NCI-H2171 (cell line): ENCODE measurements around the gene DPP6.

Source experiments
- DNase-seq: peaks from one replicate; lab custom pipeline; 2025; lab: John Stamatoyannopoulos, UW

The DPP6 gene

GRCh38 chr7:154338701-154339506, 286.7 kb downstream of the DPP6 start:
- DNase-seq: no peak

GRCh38 chr7:154342971-154343633, 290.9 kb downstream of the DPP6 start:
- no peak for DNase-seq

DNA sequence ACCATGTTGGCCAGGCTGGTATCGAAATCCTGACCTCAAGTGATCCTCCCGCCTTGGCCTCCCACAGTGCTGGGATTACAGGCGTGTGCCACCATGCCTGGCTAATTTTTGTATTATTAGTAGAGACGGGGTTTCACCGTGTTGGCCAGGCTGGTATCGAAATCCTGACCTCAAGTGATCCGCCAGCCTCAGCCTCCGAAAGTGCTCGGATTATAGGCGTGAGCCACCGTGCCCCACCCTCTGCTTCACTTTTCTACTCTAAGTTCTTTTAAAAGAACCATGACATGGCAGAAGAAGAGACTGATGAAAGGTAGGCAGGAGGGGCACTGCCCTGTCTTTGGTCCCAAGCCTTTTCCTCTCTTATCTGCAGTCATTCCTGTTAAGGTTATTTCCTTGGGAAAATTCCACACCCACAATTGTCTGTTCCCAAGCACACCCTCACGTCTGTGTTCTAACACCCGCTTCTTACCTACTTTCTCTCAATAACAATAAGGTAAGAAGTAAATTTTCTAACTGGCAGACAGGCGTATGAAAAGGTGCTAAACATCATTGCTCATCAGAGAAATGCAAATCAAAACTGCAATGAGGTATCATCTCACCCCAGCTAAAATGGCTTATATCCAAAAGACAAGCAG, 291.7 kb downstream of the DPP6 start:
- DNase-seq: no peak

DNA sequence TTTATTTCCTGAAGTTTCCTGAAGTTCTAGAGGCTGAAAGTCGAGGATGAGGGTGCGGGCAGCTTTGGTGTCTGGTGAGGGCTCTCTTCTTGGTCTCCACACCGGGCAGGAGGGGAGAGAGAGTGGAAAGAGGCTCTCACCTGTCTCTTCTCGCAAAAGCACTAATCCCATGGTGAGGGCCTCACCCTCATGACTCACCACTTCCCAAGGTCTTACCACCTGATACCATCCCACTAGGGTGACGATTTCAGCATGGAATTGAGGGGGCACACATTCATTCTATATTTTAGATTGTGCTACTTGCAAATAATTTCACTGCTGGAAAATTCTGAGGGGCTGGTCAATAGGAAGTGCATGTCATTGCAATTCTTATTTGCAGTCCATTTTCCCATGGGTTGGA, 292.9 kb downstream of the DPP6 start:
- DNase-seq: no peak

GRCh38 chr7:154347700-154348266, 295.6 kb downstream of the DPP6 start:
- no peak for DNase-seq

- DNase-seq: no peak
Observed at GRCh38 chr7:154350892-154351291, 298.7 kb downstream of the DPP6 start.

DNA sequence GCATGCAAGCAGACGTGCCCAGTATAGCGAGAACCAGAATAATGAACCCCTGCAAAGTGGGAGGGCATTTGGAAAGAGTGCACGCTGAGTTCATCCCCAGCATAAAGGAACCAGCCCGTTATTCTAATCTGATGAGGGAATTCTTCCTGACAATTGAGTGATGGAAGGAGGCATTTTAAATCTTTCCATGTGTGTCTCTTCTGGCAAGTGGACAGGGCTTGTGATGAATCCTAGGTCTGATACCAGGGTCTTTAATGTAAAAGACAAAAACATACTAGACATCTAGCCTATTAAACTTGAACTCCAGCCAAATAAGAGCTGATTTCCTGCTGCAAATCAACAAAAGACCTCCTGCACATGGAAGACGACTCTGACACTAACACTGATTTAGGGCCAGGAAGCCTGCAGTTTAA, 301.2 kb downstream of the DPP6 start:
- no peak for DNase-seq

GRCh38 chr7:154364170-154364569, 312.0 kb downstream of the DPP6 start:
- no peak for DNase-seq

DNA sequence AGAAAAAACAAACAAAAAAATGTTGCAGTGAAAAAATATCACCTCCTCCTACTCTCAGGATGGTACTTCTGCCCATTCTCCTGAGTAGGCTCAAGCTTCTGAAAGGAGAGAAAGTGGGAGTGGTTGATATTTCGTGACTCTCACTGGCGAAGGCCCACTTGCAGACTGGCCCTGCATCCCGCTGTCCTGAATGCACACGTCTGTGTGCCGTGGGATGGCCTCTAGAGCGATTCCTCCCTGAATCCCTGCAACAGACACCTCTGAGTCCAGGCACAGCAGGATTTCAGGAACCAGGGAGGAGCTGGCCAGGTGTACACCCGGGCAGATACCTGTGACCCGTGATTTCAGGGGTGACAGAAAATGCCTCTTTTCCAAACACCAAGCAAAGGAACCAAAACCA, 319.2 kb downstream of the DPP6 start:
- DNase-seq: no peak

- DNase-seq: no peak
Observed at GRCh38 chr7:154372011-154372601, 319.9 kb downstream of the DPP6 start.

GRCh38 chr7:154373956-154374355, 321.8 kb downstream of the DPP6 start:
- no peak for DNase-seq

GRCh38 chr7:154375956-154376355, 323.8 kb downstream of the DPP6 start:
- DNase-seq: no peak

DNA sequence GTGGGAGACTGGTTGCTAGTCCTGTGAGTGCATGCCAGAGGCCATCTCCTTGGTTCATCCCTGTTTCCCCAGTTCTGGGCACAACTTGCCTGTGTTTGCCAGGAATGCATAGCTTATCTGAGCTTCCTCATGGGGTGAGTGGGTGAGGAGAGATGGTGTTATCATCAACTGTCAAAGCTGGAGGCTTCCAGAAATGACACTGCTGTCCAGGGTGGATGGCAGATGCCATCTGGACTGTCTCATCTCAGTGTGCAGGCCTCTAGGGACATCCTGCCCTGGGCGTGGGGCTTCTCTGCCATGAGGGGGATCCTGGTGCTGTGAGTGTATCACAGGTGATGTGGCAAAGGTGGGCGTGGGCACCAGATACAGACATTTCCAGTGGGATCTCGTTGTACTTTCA, 328.6 kb downstream of the DPP6 start:
- no peak for DNase-seq

DNA sequence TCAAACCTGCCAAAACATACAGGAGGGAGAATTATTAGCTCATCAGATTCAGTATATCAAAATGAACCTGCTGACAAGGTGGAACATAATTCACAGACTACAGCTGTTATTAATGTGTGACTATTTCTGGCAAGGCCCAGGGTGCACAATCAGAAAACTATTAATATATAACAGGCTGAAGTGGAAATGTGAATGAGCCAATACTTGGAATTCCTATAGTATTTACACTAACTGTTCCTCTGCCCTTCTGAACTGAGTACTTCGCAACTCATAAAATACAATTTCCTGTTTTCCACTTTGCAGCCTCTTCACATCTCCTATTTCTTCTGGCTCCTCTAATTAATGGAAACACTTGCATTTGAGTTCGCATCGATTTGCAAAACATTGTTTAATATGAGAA, 330.8 kb downstream of the DPP6 start:
- no peak for DNase-seq

DNA sequence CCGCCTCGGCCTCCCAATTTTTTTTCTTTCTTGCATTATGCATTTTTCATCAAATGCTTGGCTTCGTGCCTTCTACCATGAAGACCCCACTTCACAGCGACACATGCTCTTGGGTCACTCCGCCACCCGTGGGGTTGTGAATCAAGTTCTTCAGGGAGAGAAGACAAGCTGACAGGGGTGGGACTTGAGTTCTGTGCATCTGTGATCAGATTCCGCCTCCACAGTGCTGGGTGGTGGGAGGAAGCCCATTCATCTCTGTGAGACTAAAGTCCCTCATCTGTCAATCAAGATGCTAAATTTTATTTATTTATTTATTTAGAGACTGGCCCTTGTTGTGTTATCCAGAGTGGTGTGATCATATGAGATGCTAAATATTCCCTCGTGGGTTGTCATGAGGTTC, 333.0 kb downstream of the DPP6 start:
- DNase-seq: no peak

DNA sequence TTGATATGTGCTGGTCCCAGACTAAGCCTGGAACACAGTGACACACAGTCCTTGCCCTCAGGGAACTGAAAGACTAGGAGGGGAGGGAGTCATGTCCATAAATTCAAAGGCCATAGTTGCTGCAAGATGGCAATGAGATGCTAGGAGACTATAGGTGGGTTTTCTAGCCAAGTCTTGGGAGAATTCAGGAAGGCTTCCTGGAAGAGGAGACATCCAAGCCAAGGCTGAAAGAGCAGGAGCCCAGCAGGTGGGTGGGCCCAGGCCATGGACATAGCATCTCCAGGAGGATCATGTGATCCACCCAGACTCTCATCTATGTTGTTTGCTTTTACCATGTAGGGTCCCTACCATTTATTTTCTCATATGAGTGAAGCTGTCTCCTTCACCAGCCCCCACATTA, 335.1 kb downstream of the DPP6 start:
- DNase-seq: no peak

GRCh38 chr7:154388412-154388811, 336.2 kb downstream of the DPP6 start:
- DNase-seq: no peak

GRCh38 chr7:154388999-154389398, 336.8 kb downstream of the DPP6 start:
- no peak for DNase-seq

DNA sequence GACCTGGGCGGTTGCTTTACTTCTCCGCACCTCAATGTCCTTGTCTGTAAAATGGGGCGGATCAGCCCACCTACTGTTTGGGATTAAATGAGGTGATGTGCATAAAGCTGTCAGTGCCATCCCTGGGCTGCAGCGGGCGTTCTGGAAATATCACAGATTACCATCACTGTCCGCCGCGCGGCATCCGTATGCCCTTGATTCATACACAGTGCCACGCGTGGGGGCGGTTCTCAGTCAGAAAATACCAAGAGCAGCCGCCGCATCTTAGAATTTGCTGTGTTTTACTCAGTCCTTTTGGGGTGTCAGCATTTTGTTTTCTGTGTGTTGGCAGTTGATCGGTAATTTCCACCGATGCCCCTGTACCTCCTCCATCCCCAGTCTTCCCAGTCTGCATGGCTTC, 338.8 kb downstream of the DPP6 start:
- DNase-seq: no peak

GRCh38 chr7:154394804-154395203, 342.6 kb downstream of the DPP6 start:
- no peak for DNase-seq

GRCh38 chr7:154406312-154406711, 354.1 kb downstream of the DPP6 start:
- DNase-seq: no peak

GRCh38 chr7:154409703-154410311, 357.6 kb downstream of the DPP6 start:
- DNase-seq: no peak
